Stimulated activated CD4-positive, alpha-beta T cell treated with anti-CD3 and anti-CD28 coated beads, Interleukin-1b, Interleukin-23, amount 100 ng/mL, for 1 hour (primary cell): Measurements from ENCODE around the gene LRRK2.
"Not testable (repeated sequence)": the region's sequence is repeated elsewhere in the genome, so short reads cannot be mapped to it uniquely, and the experiment has no call there.

Experiments used
- DNase-seq, 2 donors: peaks; one replicate each; pipeline ENCODE4 v3.0.0-alpha.2; 2020; ENCODE audit warnings: low read depth in 2 of 2

LRRK2 gene

GRCh38 chr12:40212566-40212965 is 12.2 kb upstream of the LRRK2 start:
- no peak for DNase-seq

- DNase-seq: no peak
Observed at GRCh38 chr12:40215982-40216381, 8.8 kb upstream of the LRRK2 start.

- DNase-seq: no peak
Observed at GRCh38 chr12:40216516-40217288, 8.1 kb upstream of the LRRK2 start.

GRCh38 chr12:40219760-40220159 is 5.0 kb upstream of the LRRK2 start:
- no peak for DNase-seq

GRCh38 chr12:40222247-40222646 is 2.5 kb upstream of the LRRK2 start:
- DNase-seq: no peak

GRCh38 chr12:40223646-40224045 is 1.2 kb upstream of the LRRK2 start:
- DNase-seq: no peak

- DNase-seq: no peak
Observed at GRCh38 chr12:40225337-40225983, 663 bp downstream of the LRRK2 start.

GRCh38 chr12:40225984-40226602 is 1.3 kb downstream of the LRRK2 start:
- DNase-seq: no peak

GRCh38 chr12:40226705-40227104 is 1.9 kb downstream of the LRRK2 start:
- no peak for DNase-seq

- DNase-seq: no peak
Observed at GRCh38 chr12:40227447-40227846, 2.6 kb downstream of the LRRK2 start.

GRCh38 chr12:40228727-40229126 is 3.9 kb downstream of the LRRK2 start:
- no peak for DNase-seq

- DNase-seq: no peak
Observed at GRCh38 chr12:40229690-40230651, 5.2 kb downstream of the LRRK2 start.

GRCh38 chr12:40232602-40233001 is 7.8 kb downstream of the LRRK2 start:
- no peak for DNase-seq

GRCh38 chr12:40233741-40234367 is 9.1 kb downstream of the LRRK2 start:
- DNase-seq: no peak

GRCh38 chr12:40236357-40236850 is 11.6 kb downstream of the LRRK2 start:
- DNase-seq: no peak

- DNase-seq: no peak
Observed at GRCh38 chr12:40238266-40238902, 13.6 kb downstream of the LRRK2 start.

- no peak for DNase-seq
Observed at GRCh38 chr12:40238979-40239378, 14.2 kb downstream of the LRRK2 start.

GRCh38 chr12:40240779-40241178 is 16.0 kb downstream of the LRRK2 start:
- no peak for DNase-seq

GRCh38 chr12:40241741-40242140 is 16.9 kb downstream of the LRRK2 start:
- DNase-seq: no peak

GRCh38 chr12:40244526-40245156 is 19.8 kb downstream of the LRRK2 start:
- DNase-seq: not testable (repeated sequence)
